LNCAP (cell line): Measurements from ENCODE around the gene MAP4K4.

Experiments
- CTCF ChIP-seq: fragments of 450-650 bp; IDR thresholded peaks from 2 replicates; pipeline ENCODE4 v1.5.1; 2017; ENCODE audit warnings: mild to moderate bottlenecking

The MAP4K4 gene

GRCh38 chr2:101905746-101906336, 208.3 kb downstream of the MAP4K4 start:
- TF ChIP-seq CTCF = no peak

- no peak for TF ChIP-seq CTCF
Observed at GRCh38 chr2:101909760-101910159, 212.3 kb downstream of the MAP4K4 start.

GRCh38 chr2:101912545-101912944, 215.0 kb downstream of the MAP4K4 start:
- no peak for TF ChIP-seq CTCF

- no peak for TF ChIP-seq CTCF
Observed at GRCh38 chr2:101921319-101921952, 223.9 kb downstream of the MAP4K4 start.

- no peak for TF ChIP-seq CTCF
Observed at GRCh38 chr2:101921953-101922325, 224.4 kb downstream of the MAP4K4 start.

- no peak for TF ChIP-seq CTCF
Observed at GRCh38 chr2:101930019-101930418, 232.5 kb downstream of the MAP4K4 start.

GRCh38 chr2:101930847-101931246, 233.3 kb downstream of the MAP4K4 start:
- no peak for TF ChIP-seq CTCF

- no peak for TF ChIP-seq CTCF
Observed at GRCh38 chr2:101931402-101931801, 233.9 kb downstream of the MAP4K4 start.
